ENCODE results near the gene BCKDHA.

BCKDHA gene

DNA sequence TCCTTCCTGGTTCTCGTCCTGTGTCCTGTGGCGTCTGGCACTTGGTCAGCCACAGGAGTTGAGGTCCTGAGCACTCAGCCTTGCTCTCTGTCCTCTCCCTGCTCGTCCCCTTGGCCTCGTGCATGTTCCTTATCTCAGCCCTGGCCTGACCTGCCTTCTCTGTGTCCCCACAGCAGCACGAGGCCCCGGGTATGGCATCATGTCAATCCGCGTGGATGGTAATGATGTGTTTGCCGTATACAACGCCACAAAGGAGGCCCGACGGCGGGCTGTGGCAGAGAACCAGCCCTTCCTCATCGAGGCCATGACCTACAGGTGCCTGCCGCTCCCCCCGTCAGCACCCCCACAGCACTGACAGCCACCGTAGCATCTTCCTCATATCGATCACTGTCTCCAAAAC lies 24.8 kb downstream of the BCKDHA start:
- FAIRE-seq (no peak), DNase-seq (ENCODE audit: insufficient read length) (no peak)
- no peak for TF ChIP-seq POLR2AphosphoS5 (IDR thresholded peaks at IDR 0.05; ENCODE audit: low read depth, low read length)
- TF ChIP-seq TAF1 (IDR thresholded peaks at IDR 0.05; ENCODE audit: borderline replicate concordance, low read depth, low read length), result no peak
- no peak for TF ChIP-seq POLR2A (IDR thresholded peaks at IDR 0.05; ENCODE audit: low read depth, low read length)

GRCh38 chr19:41422955-41423354 lies 25.3 kb downstream of the BCKDHA start:
- TF ChIP-seq POLR2A (IDR thresholded peaks at IDR 0.05; ENCODE audit: low read depth, low read length) (no peak), POLR2AphosphoS5 (IDR thresholded peaks at IDR 0.05; ENCODE audit: low read depth, low read length) (no peak), TAF1 (IDR thresholded peaks at IDR 0.05; ENCODE audit: borderline replicate concordance, low read depth, low read length) (no peak)
- no peak for DNase-seq (ENCODE audit: insufficient read length)
- no peak for FAIRE-seq

- DNase-seq (ENCODE audit: insufficient read length) (no peak), FAIRE-seq (no peak)
- TF ChIP-seq TAF1 (IDR thresholded peaks at IDR 0.05; ENCODE audit: borderline replicate concordance, low read depth, low read length) (no peak), POLR2A (IDR thresholded peaks at IDR 0.05; ENCODE audit: low read depth, low read length) (no peak), POLR2AphosphoS5 (IDR thresholded peaks at IDR 0.05; ENCODE audit: low read depth, low read length) (no peak)
Observed at GRCh38 chr19:41424335-41425173, 26.9 kb downstream of the BCKDHA start.

GRCh38 chr19:41425174-41426115 lies 27.8 kb downstream of the BCKDHA start:
- no peak for TF ChIP-seq POLR2AphosphoS5 (IDR thresholded peaks at IDR 0.05; ENCODE audit: low read depth, low read length)
- no peak for TF ChIP-seq TAF1 (IDR thresholded peaks at IDR 0.05; ENCODE audit: borderline replicate concordance, low read depth, low read length)
- no peak for TF ChIP-seq POLR2A (IDR thresholded peaks at IDR 0.05; ENCODE audit: low read depth, low read length)
- FAIRE-seq, result no peak

DNA sequence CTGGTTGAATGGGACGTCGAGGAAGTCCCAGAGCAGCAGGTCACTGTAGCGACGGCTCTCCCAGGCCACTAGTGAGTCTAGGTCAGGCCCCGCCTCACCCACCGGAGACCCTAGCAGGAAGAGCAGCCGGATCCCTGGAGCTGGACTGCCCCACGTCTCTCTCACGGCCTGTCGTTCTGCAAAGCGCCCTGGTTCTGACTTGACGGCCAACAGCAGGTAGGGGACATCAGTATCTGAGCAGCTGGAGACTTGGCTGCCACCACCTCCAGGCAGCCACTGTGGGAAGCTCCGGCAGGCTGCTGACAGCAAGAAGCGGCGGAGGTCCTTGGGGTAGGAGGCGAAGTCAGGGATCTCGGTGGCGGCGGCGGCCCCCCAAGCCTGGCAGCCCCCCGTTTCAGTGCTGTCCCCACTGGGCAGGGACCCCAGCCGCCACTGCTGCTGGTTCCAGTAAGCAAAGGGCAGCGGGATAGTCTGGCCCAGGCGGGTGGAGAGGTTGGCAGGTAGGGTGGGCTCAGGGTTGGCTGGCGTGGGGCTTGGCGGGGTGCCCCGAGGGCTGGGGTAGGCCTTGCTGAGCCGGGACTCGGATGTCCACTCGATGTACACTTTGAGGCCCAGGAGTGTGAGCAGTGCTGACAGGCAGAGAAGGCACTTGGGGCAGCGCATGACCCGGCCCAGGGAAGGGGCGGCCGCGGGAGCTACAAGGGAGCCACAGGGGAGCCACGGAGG lies 28.7 kb downstream of the BCKDHA start:
- TF ChIP-seq POLR2AphosphoS5 (IDR thresholded peaks at IDR 0.05; ENCODE audit: low read depth, low read length) (no peak), POLR2A (IDR thresholded peaks at IDR 0.05; ENCODE audit: low read depth, low read length) (no peak), TAF1 (IDR thresholded peaks at IDR 0.05; ENCODE audit: borderline replicate concordance, low read depth, low read length) (no peak)
- FAIRE-seq (no peak), DNase-seq (ENCODE audit: insufficient read length) (no peak)

More at GRCh38 chr19:41425174-41426115, 27.8 kb downstream of the BCKDHA start:
- no peak for DNase-seq (ENCODE audit: insufficient read length)

DNA sequence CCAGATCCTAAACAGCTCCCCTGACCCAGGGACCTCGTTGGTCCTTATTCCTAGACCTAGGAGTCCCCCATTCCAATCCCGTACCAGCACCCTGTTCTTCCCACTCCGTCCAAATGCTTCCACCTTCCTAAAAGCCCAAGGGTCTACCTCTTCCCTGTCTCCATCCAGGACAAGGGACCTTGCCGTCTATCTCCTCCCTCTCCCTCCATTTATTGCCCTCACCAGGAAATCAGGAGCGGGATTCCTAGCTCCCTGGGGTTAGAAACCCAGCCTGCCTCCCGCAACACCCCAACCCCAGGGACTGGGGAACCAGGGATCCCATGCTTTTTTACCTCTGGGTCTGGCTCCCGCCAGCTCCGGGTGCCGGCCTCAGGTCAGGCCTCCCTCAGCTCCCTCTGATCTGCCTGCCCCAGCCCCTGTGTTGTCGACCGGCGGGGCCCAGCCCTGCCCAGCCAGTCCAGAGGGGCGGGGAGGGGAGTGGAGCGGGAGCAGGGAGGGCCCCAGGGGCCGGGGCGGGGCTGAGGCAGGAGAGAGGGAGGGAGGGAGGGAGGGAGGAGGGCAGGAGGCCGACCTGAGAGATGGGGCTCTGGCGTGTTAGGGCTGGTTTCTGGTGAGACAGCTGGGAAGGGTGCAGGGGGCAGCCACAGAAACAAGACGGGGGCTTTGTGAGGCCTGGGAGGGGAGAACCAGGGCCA lies 29.5 kb downstream of the BCKDHA start, which contains the start of gene B3GNT8:
B3GNT8 (minus strand) TSS at position 423 of the 695 bp plus-strand sequence. CDS start 596 bp downstream, outside the sequence.
- no peak for TF ChIP-seq POLR2A (IDR thresholded peaks at IDR 0.05; ENCODE audit: low read depth, low read length)
- no peak for TF ChIP-seq POLR2AphosphoS5 (IDR thresholded peaks at IDR 0.05; ENCODE audit: low read depth, low read length)
- no peak for TF ChIP-seq TAF1 (IDR thresholded peaks at IDR 0.05; ENCODE audit: borderline replicate concordance, low read depth, low read length)
- no peak for FAIRE-seq
- DNase-seq (ENCODE audit: insufficient read length), result peak; percentile 52

DNA sequence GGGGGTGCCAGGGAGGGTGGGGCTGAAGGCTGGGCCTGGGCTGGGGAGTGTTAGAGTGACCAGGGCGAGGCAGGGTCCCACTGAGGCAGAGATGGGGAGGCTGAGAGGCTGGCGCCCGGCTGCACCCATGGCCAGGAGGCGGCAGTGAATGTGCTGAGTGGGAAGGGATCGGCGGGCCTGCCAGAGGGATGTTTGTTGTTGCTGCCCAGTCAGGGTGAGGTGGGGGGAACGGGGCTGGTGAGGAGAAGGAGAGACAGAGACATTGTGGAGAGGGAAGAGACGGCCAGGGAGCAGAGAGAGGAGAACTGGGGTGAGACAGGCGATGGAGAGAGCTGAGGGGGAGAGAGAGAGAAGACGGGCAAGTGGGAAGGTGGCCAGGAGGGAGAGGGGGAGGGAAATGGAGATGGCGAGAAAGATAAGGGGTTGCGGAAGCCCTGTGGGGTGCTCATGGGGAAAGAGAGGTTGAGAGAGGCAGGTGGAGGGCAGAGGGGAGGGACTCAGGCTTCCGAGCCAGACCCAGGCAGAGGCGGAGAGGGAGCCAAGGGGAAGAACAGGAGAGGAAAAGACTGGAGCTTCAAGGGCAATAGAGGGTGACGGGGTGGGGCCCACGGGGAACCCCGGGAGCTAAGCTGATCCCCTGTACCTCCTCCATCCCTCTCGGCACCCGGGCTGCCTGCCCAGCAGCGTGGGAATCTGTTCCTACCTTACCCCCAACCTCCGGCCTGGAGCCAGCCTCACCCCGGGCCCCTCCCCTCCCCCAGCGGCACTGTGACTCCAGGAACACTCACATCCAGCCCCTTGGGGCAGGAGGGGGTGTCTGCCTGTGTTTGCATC lies 30.2 kb downstream of the BCKDHA start:
- TF ChIP-seq POLR2AphosphoS5 (IDR thresholded peaks at IDR 0.05; ENCODE audit: low read depth, low read length) (no peak), TAF1 (IDR thresholded peaks at IDR 0.05; ENCODE audit: borderline replicate concordance, low read depth, low read length) (no peak), POLR2A (IDR thresholded peaks at IDR 0.05; ENCODE audit: low read depth, low read length) (no peak)
- no peak for DNase-seq (ENCODE audit: insufficient read length)
- FAIRE-seq, result no peak

DNA sequence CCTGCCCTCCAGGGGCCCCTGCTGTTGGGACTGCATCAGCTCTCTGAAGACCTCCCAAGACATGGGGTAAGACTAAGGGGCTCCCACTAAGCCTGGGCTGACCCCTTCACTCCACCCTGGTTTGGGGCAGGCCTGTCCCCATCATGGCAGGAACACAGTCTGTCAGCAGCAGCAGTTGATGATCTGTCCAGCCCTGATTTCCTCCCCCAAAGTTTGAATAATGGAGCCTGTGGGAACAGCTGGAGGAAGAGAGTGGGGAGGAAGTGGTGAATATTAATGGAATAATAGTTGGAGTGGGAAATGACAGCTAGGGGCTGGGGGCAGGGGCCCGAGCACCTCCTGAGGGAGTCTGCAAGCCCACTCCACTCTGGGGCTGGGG lies 30.9 kb downstream of the BCKDHA start:
- DNase-seq (ENCODE audit: insufficient read length), result no peak
- TF ChIP-seq TAF1 (IDR thresholded peaks at IDR 0.05; ENCODE audit: borderline replicate concordance, low read depth, low read length) (no peak), POLR2A (IDR thresholded peaks at IDR 0.05; ENCODE audit: low read depth, low read length) (no peak), POLR2AphosphoS5 (IDR thresholded peaks at IDR 0.05; ENCODE audit: low read depth, low read length) (no peak)
- no peak for FAIRE-seq

GRCh38 chr19:41430922-41431321 lies 33.3 kb downstream of the BCKDHA start:
- TF ChIP-seq POLR2A (IDR thresholded peaks at IDR 0.05; ENCODE audit: low read depth, low read length) (no peak), TAF1 (IDR thresholded peaks at IDR 0.05; ENCODE audit: borderline replicate concordance, low read depth, low read length) (no peak), POLR2AphosphoS5 (IDR thresholded peaks at IDR 0.05; ENCODE audit: low read depth, low read length) (no peak)
- FAIRE-seq, result no peak
- DNase-seq (ENCODE audit: insufficient read length), result no peak

Data from GM12892 (cell line).